Smooth muscle cell (in vitro differentiated cells): ENCODE results near the gene CBLB. TPM values are rescaled to one million over a fixed set of nuclear protein-coding genes. Genes with fewer than 3 reads are reported as not detected.

Source experiments
- DNase-seq: peaks from one replicate; lab custom pipeline; 2025; ENCODE audit not compliant: unreplicated experiment; lab: John Stamatoyannopoulos, UW
- H2AFZ ChIP-seq: fragments of 200-600 bp; sonication (generic); 2 replicates; pipeline ENCODE4 v1.6.0; 2016; ENCODE audit warnings: antibody characterized with exemption, low read depth, mild to moderate bottlenecking
- H3F3A ChIP-seq: fragments of 200-600 bp; sonication (generic); 2 replicates; pipeline ENCODE4 v1.6.0; 2017; ENCODE audit warnings: antibody characterized with exemption, low read depth
- H3K27ac ChIP-seq: fragments of 200-600 bp; sonication (generic); 2 replicates; pipeline ENCODE4 v1.5.1; 2016; ENCODE audit warnings: low read depth, mild to moderate bottlenecking
- H3K27me3 ChIP-seq: fragments of 200-600 bp; sonication (generic); 2 replicates; pipeline ENCODE4 v1.6.1; 2016; ENCODE audit warnings: low read depth, mild to moderate bottlenecking
- H3K36me3 ChIP-seq: fragments of 200-600 bp; sonication (generic); 2 replicates; pipeline ENCODE4 v1.5.1; 2016; ENCODE audit warnings: low read depth
- H3K4me1 ChIP-seq: fragments of 200-600 bp; sonication (generic); 2 replicates; pipeline ENCODE4 v1.5.1; 2016; ENCODE audit warnings: low read depth
- H3K4me2 ChIP-seq: fragments of 200-600 bp; sonication (generic); 2 replicates; pipeline ENCODE4 v1.6.0; 2016; ENCODE audit warnings: mild to moderate bottlenecking
- H3K4me3 ChIP-seq: fragments of 200-600 bp; sonication (generic); 2 replicates; pipeline ENCODE4 v1.5.1; 2016; ENCODE audit warnings: mild to moderate bottlenecking
- H3K79me2 ChIP-seq: fragments of 200-600 bp; sonication (generic); 2 replicates; pipeline ENCODE4 v1.6.0; 2016; ENCODE audit warnings: low read depth, mild to moderate bottlenecking
- H3K9ac ChIP-seq: fragments of 200-600 bp; sonication (generic); 2 replicates; pipeline ENCODE4 v1.6.0; 2016; ENCODE audit warnings: low read depth
- H3K9me3 ChIP-seq: fragments of 200-600 bp; sonication (generic); replicated peaks from 2 replicates; pipeline ENCODE4 v1.5.1; 2016; ENCODE audit warnings: low read depth
- H4K20me1 ChIP-seq: fragments of 200-600 bp; sonication (generic); 2 replicates; pipeline ENCODE4 v1.6.0; 2016; ENCODE audit warnings: low read depth
- CTCF ChIP-seq: fragments of 200-600 bp; sonication (generic); IDR thresholded peaks from 2 replicates; pipeline ENCODE4 v1.5.1; 2017; ENCODE audit warnings: borderline replicate concordance, mild to moderate bottlenecking, antibody characterized with exemption; ENCODE audit not compliant: insufficient read depth, poor library complexity, severe bottlenecking
- WGBS: methylation state at CpG from one replicate; pipeline ENCODE4 v1.1.7; 2016; ENCODE audit warnings: low lambda C conversion rate; 5-methylcytosine and 5-hydroxymethylcytosine counted together
- polyA plus RNA-seq: library from polyadenylated mRNA; unstranded; fragments of >200 nt; fragmentation: Nextera tagmentation; extraction: Ambion mirVana; gene quantifications from 2 replicates; pipeline ENCODE4 v1.2.1, GENCODE V29; 2016
- total RNA-seq: library from RNA; depleted of rRNA; stranded (reverse); fragments of >200 nt; gene quantifications from 2 replicates; pipeline ENCODE4 v1.2.3, GENCODE V29; 2014

Gene CBLB
- total and polyA plus RNA-seq, 2 experiments from 2014 or later: 13.9 to 38.9 TPM

- 88% methylated on average over 5 of the region's 5 CpGs for WGBS
- Histone ChIP-seq H3K79me2 (no peaks in the 10 kb centered on the region), H3K4me1 (no peaks in the 10 kb centered on the region), H3K4me3 (no peak overlapping the region), H3K36me3 (no peaks in the 10 kb centered on the region), H3K27ac (no peak overlapping the region), H3K9ac (no peak overlapping the region), H2AFZ (no peak overlapping the region), H3K27me3 (no peaks in the 10 kb centered on the region), H4K20me1 (no peaks in the 10 kb centered on the region), H3K4me2 (no peak overlapping the region), H3K9me3 (no peaks in the 10 kb centered on the region), H3F3A (no peaks in the 10 kb centered on the region)
- DNase-seq: no peak
- no peak for TF ChIP-seq CTCF
Measured at GRCh38 chr3:105634708-105635107, 234.1 kb downstream of the CBLB start.

- TF ChIP-seq CTCF: no peak
- Histone ChIP-seq H3K36me3 (no peaks in the 10 kb centered on the region), H3K9me3 (no peaks in the 10 kb centered on the region), H3K4me3 (no peak overlapping the region), H3K27me3 (no peaks in the 10 kb centered on the region), H3K4me1 (no peaks in the 10 kb centered on the region), H3K27ac (no peak overlapping the region), H2AFZ (no peak overlapping the region), H3F3A (no peaks in the 10 kb centered on the region), H3K79me2 (no peaks in the 10 kb centered on the region), H3K4me2 (no peak overlapping the region), H3K9ac (no peak overlapping the region), H4K20me1 (no peaks in the 10 kb centered on the region)
- DNase-seq: no peak
Measured at GRCh38 chr3:105629718-105630117, 239.1 kb downstream of the CBLB start.

- Histone ChIP-seq H3K9me3 (no peaks in the 10 kb centered on the region), H3K36me3 (no peaks in the 10 kb centered on the region), H3F3A (no peaks in the 10 kb centered on the region), H2AFZ (no peak overlapping the region), H4K20me1 (no peaks in the 10 kb centered on the region), H3K79me2 (no peaks in the 10 kb centered on the region), H3K27ac (no peak overlapping the region), H3K27me3 (no peaks in the 10 kb centered on the region), H3K4me1 (no peaks in the 10 kb centered on the region), H3K4me2 (no peak overlapping the region), H3K9ac (no peak overlapping the region), H3K4me3 (no peak overlapping the region)
- no peak for DNase-seq
- 97% methylated on average over 5 of the region's 5 CpGs for WGBS
- no peak for TF ChIP-seq CTCF
Measured at GRCh38 chr3:105626739-105627138, 242.1 kb downstream of the CBLB start.

GRCh38 chr3:105622169-105622568 lies 246.6 kb downstream of the CBLB start:
- Histone ChIP-seq H2AFZ (no peak overlapping the region), H3K36me3 (no peaks in the 10 kb centered on the region), H3K4me1 (no peaks in the 10 kb centered on the region), H3K27ac (no peak overlapping the region), H3K9me3 (no peaks in the 10 kb centered on the region), H3F3A (no peaks in the 10 kb centered on the region), H3K79me2 (no peaks in the 10 kb centered on the region), H3K4me2 (no peak overlapping the region), H3K4me3 (no peak overlapping the region), H3K9ac (no peak overlapping the region), H4K20me1 (no peaks in the 10 kb centered on the region), H3K27me3 (no peaks in the 10 kb centered on the region)
- no peak for DNase-seq
- no peak for TF ChIP-seq CTCF
